Measurements from ENCODE around the gene EPHA8.

DNA sequence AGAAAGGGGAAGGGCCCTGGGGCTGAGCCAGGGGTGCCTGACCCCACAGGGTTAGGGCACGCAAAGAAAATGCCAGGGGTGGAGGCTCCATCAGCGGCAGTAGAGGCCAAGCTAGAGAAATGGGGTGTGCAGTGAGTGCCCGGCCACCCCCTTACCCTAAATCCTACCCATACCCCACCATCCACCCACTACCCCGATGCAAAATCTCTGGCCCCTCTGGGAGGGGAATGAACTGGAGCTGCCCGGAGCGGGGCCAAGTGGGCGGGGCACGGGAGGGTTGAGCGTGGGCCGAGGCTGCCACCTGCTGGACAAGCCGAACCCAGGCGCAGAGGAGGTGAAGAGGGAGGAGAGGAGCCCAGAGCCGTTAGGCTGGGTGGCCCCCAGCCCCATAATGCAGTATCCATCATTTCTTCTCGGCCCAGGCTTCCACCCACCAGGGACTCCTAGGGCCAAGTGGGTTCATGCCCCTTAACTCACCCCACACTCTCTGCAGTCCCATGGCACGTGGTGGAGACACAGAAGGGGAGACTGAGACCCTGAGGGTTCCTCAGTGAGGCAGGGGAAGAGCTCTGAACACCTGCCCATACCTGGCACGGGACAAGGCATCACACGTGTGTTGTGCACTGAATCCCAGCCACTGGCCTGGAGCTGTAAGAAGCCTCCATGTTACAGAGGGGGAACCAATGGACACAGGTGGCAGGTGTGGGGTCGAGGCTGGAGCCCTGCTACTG is 78.8 kb downstream of the EPHA8 start:
- TF ChIP-seq TARDBP (IDR thresholded peaks at IDR 0.05) (no peak), ARNT (IDR thresholded peaks at IDR 0.05) (no peak), SUZ12 (IDR thresholded peaks at IDR 0.05) (no peak), NFRKB (IDR thresholded peaks at IDR 0.05) (no peak), LEF1 (IDR thresholded peaks at IDR 0.05; ENCODE audit: borderline replicate concordance) (no peak), L3MBTL2 (conservative IDR thresholded peaks at IDR 0.05) (no peak), FOXK2 (IDR thresholded peaks at IDR 0.05) (no peak), SP1 (IDR thresholded peaks at IDR 0.05) (no peak), FOXM1 (IDR thresholded peaks at IDR 0.05; ENCODE audit: borderline replicate concordance) (no peak), BHLHE40 (IDR thresholded peaks at IDR 0.05; ENCODE audit: borderline replicate concordance) (no peak), ZNF384 (IDR thresholded peaks at IDR 0.05) (no peak), FOXA1 (IDR thresholded peaks at IDR 0.05) (no peak)
